Measurements from ENCODE around the gene MYO7B.

Gene MYO7B

DNA sequence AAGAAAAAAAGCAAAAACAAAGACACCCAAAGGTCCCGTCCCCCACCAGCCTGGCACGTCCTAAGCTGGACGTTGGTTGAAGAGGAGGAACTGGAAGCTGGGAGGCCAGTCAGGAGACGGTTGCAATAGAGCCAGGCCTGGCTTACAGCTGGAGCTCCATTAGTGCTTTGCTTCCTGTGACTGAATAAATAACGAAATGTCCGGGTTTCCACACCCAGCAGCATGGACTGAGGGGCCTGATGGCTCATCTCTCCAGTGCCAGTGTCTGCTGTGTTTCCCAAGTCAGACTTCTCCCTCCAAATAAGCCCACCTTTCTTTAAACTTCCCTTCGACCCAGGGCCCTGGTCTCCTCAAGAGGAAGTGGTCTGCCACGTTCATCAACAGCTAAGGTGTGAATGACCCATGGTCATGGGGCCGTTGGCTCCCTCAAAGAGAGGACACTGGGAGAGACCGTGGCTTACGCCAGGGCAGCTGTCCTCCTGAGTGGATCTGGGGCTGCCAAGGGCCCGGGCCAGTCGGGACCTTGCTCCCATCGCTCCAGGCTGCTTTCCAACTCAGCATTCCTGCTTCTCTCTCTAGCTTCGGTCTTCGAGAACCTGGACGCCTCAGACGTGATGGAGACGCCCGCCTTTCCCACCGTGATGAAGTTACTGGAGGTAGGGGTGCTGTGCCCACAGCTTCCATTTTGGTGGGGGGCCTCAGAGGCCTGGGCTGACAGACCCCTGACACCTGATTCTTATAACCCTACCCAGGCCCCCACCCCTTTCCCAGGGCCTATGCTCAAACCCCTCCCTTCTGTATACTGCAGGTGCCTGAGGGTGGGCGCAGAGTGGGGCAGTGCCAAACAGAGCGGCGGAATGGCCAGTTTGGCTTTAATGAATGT is 44.9 kb downstream of the MYO7B start:
- H3K4me3 ChIP-seq (replicated peaks; ENCODE audit: low read depth, low read length), result no peak overlapping the region
- TF ChIP-seq CTCF (IDR thresholded peaks at IDR 0.05; ENCODE audit: low read length, missing control alignments), result no peak
- no peak for DNase-seq (ENCODE audit: low read depth)

- no peak overlapping the region for H3K4me3 ChIP-seq (replicated peaks; ENCODE audit: low read depth, low read length)
- no peak for DNase-seq (ENCODE audit: low read depth)
- no peak for TF ChIP-seq CTCF (IDR thresholded peaks at IDR 0.05; ENCODE audit: low read length, missing control alignments)
These were observed 45.5 kb downstream of the MYO7B start for GRCh38 chr2:127581050-127581345.

GRCh38 chr2:127581516-127582490 is 46.3 kb downstream of the MYO7B start:
- TF ChIP-seq CTCF (IDR thresholded peaks at IDR 0.05; ENCODE audit: low read length, missing control alignments), result no peak

GRCh38 chr2:127582863-127583861 is 47.7 kb downstream of the MYO7B start:
- no peak for TF ChIP-seq CTCF (IDR thresholded peaks at IDR 0.05; ENCODE audit: low read length, missing control alignments)
- H3K4me3 ChIP-seq (replicated peaks; ENCODE audit: low read depth, low read length), result no peak overlapping the region
- no peak for DNase-seq (ENCODE audit: low read depth)

More at GRCh38 chr2:127581516-127582490, 46.3 kb downstream of the MYO7B start:
- no peak for DNase-seq (ENCODE audit: low read depth)
- no peak overlapping the region for H3K4me3 ChIP-seq (replicated peaks; ENCODE audit: low read depth, low read length)

DNA sequence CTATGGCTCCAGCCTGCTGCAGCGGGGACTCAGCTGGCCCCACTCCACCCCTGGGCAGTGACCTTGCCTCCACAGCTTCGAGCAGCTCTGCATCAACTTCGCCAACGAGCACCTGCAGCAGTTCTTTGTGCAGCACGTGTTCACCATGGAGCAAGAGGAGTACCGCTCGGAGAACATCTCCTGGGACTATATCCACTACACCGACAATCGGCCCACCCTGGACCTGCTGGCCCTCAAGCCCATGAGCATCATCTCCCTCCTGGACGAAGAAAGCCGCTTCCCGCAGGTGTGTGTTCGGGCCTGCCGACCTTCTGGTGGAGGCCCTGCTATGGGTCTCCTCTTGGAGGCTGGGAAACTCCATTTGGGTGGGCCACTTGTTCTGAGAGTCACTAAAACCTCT is 48.6 kb downstream of the MYO7B start:
- DNase-seq (ENCODE audit: low read depth), result no peak
- TF ChIP-seq CTCF (IDR thresholded peaks at IDR 0.05; ENCODE audit: low read length, missing control alignments), result no peak
- H3K4me3 ChIP-seq (replicated peaks; ENCODE audit: low read depth, low read length), result no peak overlapping the region

GRCh38 chr2:127584516-127585033 is 49.1 kb downstream of the MYO7B start:
- no peak for TF ChIP-seq CTCF (IDR thresholded peaks at IDR 0.05; ENCODE audit: low read length, missing control alignments)
- DNase-seq (ENCODE audit: low read depth), result no peak

More at GRCh38 chr2:127584516-127585033, 49.1 kb downstream of the MYO7B start:
- no peak overlapping the region for H3K4me3 ChIP-seq (replicated peaks; ENCODE audit: low read depth, low read length)
